Sigmoid colon (tissue), 3 donors: ENCODE data around the gene TRIO.

Experiments
- CTCF ChIP-seq, 4 experiments: fragments of 450-650 bp in 3 of 4; fragments of 200-600 bp in 1 of 4; IDR thresholded peaks; one replicate each; pipeline ENCODE4 v1.5.1; 2016 to 2019; ENCODE audit warnings: antibody characterized with exemption in 4 of 4, mild to moderate bottlenecking in 3 of 4, moderate library complexity in 2 of 4
- POLR2A ChIP-seq, 2 donors: fragments of 450-650 bp; IDR thresholded peaks; one replicate each; pipeline ENCODE4 v1.6.1; 2016; ENCODE audit warnings: antibody characterized with exemption in 2 of 2, mild to moderate bottlenecking in 2 of 2, moderate library complexity in 2 of 2

- TF ChIP-seq CTCF (IDR thresholded peaks at IDR 0.05) (no peak), POLR2A (IDR thresholded peaks at IDR 0.05) (no peak)
Measured at GRCh38 chr5:14195588-14195987, 52.4 kb downstream of the TRIO start.
